HK-2 (cell line): ENCODE results near the gene IL22RA1.

ENCODE experiments used
- DNase-seq: peaks from one replicate; pipeline ENCODE4 v3.0.0-alpha.2; 2018; ENCODE audit not compliant: unreplicated experiment

IL22RA1 gene

GRCh38 chr1:24138476-24139221, 4.3 kb downstream of the IL22RA1 start:
- no peak for DNase-seq

DNA sequence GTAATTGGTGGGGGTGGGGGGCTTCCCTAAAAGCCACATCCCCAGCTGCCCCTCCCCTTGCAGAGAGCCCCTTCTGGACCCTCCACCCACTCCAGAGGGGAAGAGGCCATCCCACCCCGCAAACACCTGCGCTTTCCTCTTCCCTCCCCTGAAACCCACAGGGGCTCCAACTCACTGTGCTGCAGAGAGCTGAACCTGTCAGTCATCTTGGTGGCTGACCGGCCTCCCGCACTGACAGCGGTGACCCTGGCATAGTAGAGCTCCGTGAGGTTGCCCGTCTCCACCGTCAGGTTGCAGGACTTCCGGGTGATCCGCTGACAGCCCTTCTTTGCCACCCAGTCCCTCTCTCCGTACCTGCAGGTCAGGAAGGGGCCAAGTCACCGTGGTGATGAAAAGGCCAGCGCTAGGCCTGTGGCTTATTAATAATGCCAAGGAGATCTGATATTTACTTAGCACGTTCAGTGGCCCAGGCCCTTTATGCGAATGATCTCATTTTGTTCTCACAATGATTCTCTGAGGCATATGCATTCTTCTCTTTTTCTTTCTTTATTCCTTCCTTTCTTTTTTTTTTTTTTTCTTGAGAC, 5.9 kb downstream of the IL22RA1 start:
- no peak for DNase-seq

DNA sequence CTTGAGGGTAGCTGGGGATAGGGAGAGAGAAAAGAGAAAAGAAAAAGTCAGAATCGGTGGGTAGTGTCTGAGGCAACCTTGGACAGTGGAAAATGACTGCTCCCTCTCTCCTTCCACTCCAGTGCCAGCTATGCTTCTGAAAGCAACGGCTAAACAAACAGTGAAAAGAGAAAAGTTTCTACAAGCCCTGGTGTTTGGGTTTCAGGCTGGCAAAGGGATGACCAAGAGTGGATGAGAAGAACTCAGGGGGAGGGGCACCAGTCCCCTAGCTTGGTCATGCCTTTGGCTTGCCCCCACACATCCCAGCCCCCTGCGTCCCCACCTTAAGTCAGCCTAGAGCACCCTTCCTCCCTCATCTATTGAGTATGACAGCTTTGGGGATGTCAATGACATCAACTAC, 8.6 kb downstream of the IL22RA1 start:
- no peak for DNase-seq

- no peak for DNase-seq
These were observed 9.1 kb downstream of the IL22RA1 start for GRCh38 chr1:24133819-24134218.

- no peak for DNase-seq
These were observed 12.6 kb downstream of the IL22RA1 start for GRCh38 chr1:24130385-24130784.

DNA sequence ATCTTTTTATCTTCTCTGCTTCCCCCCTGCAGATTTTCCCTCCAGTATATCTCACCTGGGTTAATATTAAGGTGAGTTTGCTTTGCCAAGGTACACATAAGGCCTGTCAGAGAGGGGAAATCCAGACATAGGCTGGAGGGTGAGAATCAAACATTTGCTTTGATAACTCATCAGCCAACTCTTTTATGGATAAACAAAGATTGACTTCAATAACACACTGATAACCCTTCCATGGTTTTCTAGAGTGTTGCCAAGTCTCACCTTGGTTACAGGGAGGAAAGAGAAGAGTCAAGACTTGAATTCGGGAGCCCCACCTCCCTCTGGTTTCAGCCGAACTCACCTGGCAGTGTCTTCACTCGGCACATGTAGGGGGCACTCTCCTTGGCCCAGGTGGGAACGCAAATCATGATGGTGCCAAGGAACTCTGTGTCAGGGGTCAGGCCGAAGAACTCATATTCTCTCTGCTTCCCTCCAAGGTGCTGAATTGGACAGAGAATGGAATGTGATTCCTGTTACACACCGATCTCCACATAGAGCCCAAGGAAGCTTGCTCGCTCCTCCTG, 15.1 kb downstream of the IL22RA1 start:
- DNase-seq: no peak

DNA sequence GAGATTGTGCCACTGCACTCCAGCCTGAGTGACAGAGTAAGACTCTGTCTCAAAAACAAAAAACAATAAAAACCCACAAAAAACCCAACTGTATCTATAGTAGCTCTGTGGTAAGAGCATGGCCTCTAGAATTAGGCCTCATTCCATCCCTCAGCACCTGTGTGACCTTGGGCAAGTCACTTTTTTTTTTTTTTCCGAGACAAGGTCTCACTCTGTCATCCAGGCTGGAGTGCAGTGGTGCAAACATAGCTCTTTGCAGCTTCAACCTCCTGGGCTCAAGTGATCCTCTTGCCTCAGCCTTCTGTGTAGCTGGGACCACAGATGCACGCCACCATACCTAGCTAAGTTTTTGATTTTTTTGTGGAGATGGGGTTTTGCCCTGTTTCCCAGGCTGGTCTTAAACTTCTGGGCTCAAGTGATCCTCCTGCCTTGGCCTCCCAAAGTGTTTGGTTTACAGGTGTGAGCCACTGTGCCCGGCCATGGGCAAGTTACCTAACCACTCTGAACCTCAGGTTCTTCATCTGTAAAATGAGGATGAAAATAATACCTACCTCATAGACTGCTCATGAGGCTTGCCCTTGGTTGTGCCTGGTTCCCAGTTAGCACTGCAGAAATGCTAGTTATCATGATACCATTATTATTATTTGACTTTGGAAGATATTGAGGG, 15.7 kb downstream of the IL22RA1 start:
- DNase-seq: no peak

GRCh38 chr1:24126672-24127023, 16.3 kb downstream of the IL22RA1 start:
- no peak for DNase-seq

DNA sequence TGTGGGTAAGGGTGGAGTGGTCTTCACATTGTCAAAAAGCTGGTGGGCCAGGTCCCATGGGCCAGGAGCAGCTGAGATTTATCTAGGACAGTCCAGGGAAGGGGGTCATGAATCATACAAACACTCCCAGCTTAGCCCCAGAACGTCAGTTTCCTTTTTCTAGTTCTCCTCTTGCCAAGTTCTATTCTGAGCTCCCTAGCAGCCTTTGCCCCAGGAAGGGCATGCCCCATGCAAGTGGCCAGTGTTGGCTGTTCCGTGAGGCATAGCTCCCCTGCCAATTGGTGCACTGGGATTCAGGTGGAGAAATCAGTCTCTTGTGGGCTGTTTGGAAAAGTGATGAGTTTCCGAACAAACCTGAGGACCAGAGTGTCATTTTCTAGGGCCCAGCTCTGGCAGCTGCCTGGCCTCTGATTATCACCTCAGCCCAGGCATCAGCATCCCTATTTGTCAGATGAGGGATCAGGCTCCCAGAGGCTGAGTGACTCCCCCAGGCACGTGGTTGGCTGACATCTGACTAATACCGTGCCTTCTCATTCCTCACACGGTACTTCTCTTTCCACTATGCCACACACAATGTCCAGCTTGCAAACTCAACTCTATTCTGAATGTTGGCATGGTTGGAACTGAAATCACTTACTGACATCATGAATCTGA, 16.8 kb downstream of the IL22RA1 start:
- DNase-seq: no peak

DNA sequence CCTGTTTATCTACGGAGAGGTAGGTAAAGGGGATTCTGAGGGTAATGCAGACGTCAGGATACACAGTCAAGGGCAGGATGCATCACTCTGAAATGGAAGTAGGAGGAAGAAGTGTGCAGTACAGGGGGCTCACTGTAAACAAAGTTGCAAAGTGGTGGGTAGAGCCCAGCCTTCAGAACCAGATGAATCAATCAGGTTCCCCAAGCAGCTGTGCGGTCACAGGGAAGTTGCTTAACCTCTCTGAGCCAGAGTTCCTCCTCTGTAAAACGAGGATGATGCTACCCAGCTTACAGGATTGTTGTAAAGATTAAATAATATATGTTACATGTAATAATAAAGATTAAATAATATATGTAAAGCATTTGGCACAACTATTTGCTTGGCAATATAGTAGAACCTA, 17.5 kb downstream of the IL22RA1 start:
- DNase-seq: no peak

DNA sequence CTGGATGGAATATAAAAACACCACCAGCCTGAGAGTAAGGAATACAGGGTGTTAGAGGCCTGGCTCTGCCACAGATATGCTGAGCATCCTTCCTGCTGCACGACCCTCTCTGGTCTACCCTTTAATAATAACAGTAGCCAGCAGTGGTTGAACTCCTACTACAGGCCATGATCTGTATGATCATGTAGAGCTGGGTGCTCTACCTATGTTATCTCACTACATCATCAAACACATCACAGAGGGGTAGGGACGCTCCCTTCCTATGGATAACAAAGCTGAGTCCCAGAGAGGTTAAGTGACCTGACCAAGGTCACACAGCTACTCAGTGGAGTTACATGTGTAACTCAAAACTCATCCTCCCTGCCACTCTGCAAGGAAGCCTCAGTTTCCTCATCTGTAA, 18.0 kb downstream of the IL22RA1 start:
- DNase-seq: no peak

GRCh38 chr1:24123611-24124010, 19.3 kb downstream of the IL22RA1 start:
- DNase-seq: no peak

- DNase-seq: no peak
These were observed 20.2 kb downstream of the IL22RA1 start for GRCh38 chr1:24122776-24123175.

- DNase-seq: no peak
These were observed 21.5 kb downstream of the IL22RA1 start for GRCh38 chr1:24121406-24121805.

GRCh38 chr1:24120965-24121364, 22.0 kb downstream of the IL22RA1 start:
- DNase-seq: no peak

DNA sequence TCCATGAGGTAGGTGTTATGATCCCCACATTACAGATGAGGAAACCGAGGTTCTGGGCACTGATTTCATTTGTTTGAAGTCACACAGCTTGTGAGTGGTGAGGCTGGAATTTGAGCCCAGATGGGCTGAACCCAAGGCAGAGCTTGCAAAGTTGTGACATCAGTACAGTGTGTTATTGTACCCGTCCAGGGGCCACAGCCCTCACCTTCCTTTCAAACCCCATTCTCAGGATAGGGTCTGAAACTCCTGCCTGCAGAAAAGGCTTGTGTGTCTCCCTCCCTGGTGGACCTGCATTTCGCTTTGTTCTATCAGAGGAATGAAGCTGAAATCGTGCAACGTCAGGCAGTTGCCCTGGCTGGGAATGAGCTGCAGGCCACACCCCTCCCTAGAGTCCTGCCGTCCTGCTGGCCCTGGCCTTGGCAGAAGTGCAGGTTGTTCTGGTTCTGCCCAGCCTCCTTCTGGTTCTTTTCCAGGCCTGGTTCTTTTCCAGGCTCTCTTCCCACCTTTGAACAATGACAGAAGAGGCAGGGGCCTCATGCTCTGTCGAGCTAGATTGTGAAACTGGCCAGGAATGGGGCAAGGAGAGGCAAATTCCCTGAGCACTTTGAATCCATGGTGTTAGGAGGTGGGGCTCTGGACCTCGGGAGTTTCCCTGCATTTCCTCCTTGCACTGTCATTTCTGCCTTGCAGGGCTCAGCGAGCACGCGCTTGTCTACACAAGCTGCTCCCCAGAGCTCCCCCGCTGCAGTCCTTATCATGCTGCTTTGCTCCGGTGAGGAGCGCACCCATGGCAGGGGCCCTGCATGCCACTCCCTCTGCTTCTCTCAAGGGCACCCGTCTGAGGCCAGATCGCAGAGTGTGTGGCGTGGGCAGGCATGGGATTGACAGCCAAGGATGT, 22.8 kb downstream of the IL22RA1 start:
- DNase-seq: peak; percentile 47

DNA sequence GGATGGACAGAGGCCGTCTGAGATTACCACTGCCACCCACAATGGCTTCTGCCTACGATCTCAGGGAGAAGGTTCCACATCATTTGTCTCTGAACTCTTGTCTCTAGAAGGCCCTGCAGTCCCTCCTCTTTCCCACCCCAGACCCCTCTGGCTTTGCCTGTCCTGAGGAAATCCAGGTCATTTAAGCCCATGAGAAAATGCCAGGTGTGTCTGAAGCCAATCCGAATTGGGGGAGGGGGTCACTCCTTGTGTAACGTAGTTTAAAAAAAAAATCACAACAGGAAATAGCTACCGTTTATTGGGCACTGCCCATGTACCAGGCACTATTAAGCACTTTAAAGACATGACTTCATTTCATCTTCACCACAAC, 23.5 kb downstream of the IL22RA1 start:
- no peak for DNase-seq

- no peak for DNase-seq
These were observed 24.3 kb downstream of the IL22RA1 start for GRCh38 chr1:24118410-24119242.

DNA sequence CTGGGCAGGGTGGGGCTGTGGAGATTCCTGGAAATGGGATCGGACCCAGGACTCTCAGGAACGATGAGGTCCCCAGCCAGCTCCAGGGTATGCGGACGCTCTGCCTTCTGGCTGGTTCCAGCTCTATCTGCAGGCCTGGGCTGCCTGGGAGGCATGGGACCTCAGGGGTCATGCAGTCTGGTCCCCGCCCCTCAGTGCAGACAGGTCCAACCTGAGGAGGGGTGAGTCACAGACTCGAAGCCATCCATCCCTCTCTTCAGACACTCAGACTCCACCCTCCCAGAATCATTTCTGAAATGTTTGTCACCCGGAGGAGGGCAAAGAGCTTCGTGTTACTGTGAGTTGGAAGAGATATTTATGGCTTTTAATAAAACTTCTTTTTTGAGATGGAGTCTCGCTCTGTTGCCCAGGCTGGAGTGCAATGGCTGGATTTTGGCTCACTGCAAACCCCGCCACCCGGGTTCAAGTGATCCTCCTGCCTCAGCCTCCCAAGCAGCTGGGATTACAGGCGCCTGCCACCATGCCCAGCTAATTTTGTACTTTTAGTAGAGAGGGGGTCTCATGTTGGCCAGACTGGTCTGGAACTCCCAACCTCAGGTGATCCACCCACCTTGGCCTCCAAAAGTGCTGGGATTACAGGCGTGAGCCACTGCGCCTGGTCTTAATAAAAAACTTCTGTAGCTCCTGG, 25.1 kb downstream of the IL22RA1 start:
- DNase-seq: peak; percentile 55

- no peak for DNase-seq
These were observed 25.8 kb downstream of the IL22RA1 start for GRCh38 chr1:24117132-24117531.
